SK-N-SH (cell line): ENCODE data around the gene PIP4K2B.

Source experiments
- CHD2 ChIP-seq: fragments of 150-350 bp; IDR thresholded peaks from 2 replicates; pipeline ENCODE4 v1.6.1; 2018; ENCODE audit warnings: low read length; ENCODE audit not compliant: partially characterized antibody
- CTCF ChIP-seq: fragments of 200-600 bp; sonication (generic); IDR thresholded peaks from 2 replicates; pipeline ENCODE4 v1.6.1; 2017; ENCODE audit warnings: antibody characterized with exemption, mild to moderate bottlenecking, moderate library complexity
- GABPA ChIP-seq: IDR thresholded peaks from 2 replicates; pipeline ENCODE4 v1.4.0; 2012; ENCODE audit warnings: low read depth, mild to moderate bottlenecking
- GATA2 ChIP-seq: sonication (generic); formaldehyde crosslinking; IDR thresholded peaks from 2 replicates; pipeline ENCODE4 v1.5.0; 2020; ENCODE audit warnings: mild to moderate bottlenecking, missing genetic modification reagents
- RFX5 ChIP-seq: IDR thresholded peaks from 2 replicates; pipeline ENCODE4 v1.6.1; 2012; ENCODE audit warnings: mild to moderate bottlenecking, improper control_type of control experiment, low read length
- RXRA ChIP-seq: IDR thresholded peaks from 2 replicates; pipeline ENCODE4 v1.4.0; 2012; ENCODE audit warnings: low read depth, mild to moderate bottlenecking, borderline replicate concordance
- USF2 ChIP-seq: fragments of 150-350 bp; IDR thresholded peaks from 2 replicates; pipeline ENCODE4 v1.6.1; 2017; ENCODE audit warnings: antibody characterized with exemption, low read length, low read depth, borderline replicate concordance
- ZBTB33 ChIP-seq: IDR thresholded peaks from 2 replicates; pipeline ENCODE4 v1.4.0; 2012; ENCODE audit warnings: low read depth, borderline replicate concordance

GRCh38 chr17:38777641-38778250 lies 21.6 kb downstream of the PIP4K2B start:
- no peak for TF ChIP-seq CTCF
- no peak for TF ChIP-seq ZBTB33
- no peak for TF ChIP-seq GATA2 (CRISPR knock-in tag)
- no peak for TF ChIP-seq RFX5
- no peak for TF ChIP-seq GABPA
- TF ChIP-seq RXRA = no peak
- TF ChIP-seq USF2 = no peak
- no peak for TF ChIP-seq CHD2
